ENCODE measurements around the gene ITGB3BP.
"Not testable (repeated sequence)": the region's sequence is repeated elsewhere in the genome, so short reads cannot be mapped to it uniquely, and the experiment has no call there.

ITGB3BP gene

DNA sequence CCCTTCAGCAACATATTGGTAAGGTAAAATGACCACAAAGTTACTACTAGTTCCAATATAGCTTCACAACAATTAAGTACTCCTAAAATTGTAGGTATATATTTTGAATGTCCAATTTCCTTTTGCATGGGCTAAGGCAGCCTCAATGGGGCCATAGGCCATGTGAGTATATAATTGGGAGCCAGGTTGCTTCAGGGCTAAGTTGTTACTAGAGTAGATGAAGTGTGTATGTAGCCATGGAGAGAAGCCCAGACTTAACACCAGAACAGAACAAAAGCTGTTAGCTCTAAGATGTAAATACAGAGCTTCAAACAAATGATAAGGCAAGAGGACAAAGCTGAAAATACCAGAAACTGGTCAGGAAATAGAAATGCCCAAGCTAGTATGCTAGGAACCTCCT lies 16.2 kb downstream of the ITGB3BP start:
- DNase-seq (ENCODE audit: low read depth): no peak

DNA sequence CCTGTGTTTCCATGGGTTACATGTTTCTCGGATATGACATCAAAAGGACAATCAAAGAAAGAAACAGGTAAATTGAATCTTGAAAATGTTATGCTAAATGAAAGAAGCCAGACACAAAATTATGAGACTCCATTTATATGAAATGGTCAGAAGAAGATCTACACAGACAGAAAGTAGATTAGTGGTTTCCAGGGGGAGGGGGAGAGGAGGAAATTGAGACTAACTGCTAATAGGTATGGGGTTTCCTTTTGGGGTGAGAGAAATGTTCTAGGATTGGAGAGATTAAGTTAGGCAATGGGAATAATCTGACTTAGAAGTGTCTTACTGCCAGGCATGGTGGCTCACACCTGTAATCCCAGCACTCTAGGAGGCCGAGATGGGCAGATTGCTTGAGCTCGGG lies 21.8 kb downstream of the ITGB3BP start:
- no peak for DNase-seq (ENCODE audit: low read depth)

DNA sequence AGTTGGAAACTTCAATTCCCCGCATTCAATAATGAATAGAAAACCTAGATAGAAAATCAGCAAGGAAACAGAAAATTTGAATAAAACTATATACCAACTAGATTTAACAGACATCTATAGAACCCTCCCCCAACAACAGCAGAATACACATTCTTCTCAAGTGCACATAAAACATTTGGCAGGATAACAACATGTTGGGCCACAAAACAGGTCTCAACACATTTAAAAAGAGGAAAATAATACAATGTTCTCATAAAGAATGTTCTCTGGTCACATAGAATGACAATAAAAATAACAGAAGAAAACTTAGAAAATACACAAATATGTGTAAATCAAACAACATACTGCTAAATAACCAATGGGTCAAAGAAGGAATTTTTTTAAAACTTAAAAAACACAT lies 24.9 kb downstream of the ITGB3BP start:
- DNase-seq (ENCODE audit: low read depth): no peak

DNA sequence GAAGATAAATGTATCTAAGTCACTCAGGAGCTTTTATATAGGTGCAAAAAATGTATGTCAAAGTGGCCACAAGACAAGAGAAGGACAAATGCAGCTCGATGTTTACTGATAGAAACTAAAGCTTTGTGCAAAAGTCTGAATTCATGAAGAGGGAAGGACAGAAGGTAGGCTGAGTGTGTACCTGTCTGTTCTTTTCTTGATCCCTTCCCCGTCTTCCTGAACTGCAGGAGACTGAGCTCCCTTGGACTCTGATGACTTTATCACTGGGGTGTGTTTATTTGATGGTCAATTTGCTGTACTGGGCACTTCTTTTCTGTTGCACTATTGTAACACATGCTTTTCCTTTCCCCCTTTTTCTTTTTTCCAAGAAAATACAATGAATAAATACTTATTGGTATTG lies 25.4 kb downstream of the ITGB3BP start:
- no peak for DNase-seq (ENCODE audit: low read depth)

DNA sequence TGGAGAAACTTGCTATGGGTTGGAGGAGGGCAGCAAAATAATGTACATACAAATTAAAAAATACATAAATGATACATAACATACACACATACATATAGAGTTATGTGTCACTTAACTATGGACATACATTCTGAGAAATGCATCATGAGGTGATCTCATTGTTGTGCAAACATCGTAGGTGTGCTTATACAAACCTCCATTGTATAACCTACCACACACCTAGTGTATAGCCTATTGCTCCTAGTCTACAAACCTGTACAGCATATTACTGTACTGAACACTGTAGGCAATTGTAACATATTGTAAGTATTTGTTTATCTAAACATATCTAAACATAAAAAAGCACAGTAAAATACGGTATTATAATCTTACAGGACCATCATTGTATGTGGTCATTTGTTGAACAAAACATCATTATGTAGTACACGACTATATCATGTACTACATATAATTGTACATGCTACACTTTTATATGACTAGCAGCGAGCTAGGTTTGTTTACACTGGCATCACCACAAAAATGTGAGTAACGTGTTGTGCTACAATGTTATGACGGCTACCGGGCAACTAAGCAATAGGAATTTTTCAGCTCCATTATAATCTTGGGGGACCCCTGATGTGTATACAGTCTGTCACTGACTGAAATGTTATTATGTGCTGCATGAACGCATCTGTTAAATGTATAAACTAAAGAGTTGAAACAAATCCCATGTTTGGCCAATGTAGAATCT lies 35.5 kb downstream of the ITGB3BP start:
- no peak for DNase-seq (ENCODE audit: low read depth)

DNA sequence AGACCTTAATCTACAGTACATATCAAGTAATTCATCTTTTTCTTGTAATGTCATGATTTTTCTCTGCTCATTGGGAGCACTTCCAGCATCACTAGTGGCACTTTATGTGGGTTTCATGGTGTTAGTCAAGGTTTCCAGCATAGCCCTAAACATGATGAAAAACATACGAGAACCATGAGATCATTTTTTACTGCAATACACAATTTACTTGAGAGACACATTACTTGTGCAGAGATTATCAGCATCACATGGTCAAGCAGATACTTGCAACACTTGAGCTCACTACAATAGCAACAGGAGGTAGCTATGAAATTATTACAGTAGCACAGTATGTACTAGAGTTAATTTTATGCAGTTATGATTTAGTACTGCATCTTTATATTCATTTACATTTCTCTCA lies 36.4 kb downstream of the ITGB3BP start:
- DNase-seq (ENCODE audit: low read depth): no peak

DNA sequence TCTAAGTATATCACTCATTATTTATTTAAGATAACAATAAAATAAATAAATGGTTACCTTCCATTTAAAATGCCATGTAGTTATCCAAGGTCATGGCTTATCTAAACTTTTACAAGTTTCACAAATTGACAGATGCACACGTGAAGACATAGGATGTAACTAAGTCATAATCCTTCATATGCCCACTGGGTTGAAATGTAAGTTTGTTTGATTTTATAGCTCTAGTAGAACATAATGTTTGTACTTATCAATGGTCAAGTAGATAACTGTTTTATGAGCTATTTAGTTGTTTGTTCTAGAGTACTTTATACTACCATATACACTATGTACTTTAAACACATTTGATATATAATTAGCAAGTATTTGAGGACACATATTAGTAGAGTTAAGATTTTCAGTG lies 43.0 kb downstream of the ITGB3BP start:
- no peak for DNase-seq (ENCODE audit: low read depth)

DNA sequence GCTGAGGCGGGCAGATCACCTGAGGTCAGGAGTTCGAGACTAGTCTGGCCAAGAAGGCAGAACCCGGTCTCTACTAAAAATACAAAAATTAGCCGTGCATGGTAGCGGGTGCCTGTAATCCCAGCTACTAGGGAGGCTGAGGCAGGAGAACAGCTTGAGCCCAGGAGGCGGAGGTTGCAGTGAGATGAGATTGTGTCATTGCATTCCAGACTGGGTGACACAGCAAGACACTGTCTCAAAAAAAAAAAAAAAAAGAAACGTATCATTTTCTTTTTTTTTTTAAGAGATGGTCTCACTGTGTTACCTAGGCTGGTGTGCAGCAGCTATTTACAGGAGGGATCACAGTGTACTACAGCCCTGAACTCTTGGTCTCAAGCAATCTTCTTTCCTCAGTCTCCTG lies 47.3 kb downstream of the ITGB3BP start:
- DNase-seq (ENCODE audit: low read depth): no peak

DNA sequence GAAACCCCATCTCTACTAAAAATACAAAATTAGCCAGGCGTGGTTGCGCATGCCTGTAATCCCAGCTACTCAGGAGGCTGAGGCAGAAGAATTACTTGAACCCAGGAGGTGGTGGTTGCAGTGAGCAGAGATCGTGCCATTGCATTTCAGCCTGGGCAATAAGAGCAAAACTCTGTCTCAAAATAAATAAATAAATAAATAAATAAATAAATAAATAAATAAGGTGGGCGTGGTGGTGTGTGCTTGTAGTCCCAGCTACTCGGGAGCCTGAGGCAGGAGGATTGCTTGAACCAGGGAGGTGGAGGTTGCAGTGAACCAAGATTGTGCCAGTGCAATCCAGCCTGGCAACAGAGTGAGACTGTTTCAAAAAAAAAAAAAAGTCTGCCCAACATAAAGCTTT lies 54.3 kb downstream of the ITGB3BP start:
- not testable (repeated sequence) for DNase-seq (ENCODE audit: low read depth)

DNA sequence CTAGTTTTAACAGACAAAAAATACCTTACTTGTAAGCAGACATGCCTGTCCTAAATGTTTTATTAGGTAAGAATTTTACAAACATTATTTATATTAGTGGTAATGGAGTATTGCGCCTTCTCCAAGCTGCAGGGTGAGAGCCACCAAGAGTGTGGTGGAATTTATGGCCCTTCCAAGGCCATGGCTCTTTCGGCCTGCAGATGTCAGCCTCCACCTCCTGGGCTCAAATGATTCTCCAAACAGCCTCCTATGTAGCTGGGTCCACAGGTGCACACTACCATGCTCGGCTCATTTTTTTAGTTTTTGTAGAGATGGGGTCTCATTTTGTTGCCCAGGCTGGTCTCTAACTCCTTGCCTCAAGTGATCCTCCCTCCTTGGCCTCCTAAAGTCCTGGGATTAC lies 56.3 kb downstream of the ITGB3BP start:
- DNase-seq (ENCODE audit: low read depth): no peak

DNA sequence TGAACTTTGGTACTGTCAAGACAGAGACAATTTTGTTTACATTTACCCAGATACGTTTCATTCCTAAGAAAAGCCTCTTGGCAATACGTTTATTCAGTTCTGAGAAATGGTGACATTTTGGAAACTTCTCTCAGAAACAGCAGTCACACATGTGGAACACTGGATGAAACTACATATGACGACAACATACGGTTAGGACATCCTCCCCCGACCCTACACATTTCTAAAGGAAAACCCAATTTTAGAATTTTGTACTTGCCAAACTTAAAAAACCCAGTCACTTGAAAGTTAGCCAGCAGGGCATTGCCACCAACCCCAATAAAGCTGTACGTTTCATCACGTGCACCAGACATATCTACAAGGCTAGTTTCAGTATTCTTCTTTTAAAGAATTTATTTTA lies 56.8 kb downstream of the ITGB3BP start:
- DNase-seq (ENCODE audit: low read depth): no peak

DNA sequence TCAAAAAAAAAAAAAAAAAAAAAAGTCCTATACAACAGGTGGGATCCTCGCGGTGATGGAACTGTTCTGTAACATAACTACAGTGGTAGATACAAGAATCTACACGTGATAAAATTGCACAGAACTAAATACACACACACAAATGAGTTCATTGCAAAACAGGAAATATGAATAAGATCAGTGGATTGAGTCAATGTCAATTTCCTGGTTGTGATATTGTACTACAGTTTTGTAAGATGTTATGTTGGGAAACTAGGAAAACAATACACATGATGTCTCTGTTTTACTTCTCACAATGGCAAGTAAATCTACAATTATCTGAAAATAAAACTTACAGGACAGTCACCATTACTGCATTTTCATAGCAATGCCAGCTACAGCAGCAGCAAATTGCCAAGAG lies 59.8 kb downstream of the ITGB3BP start:
- no peak for DNase-seq (ENCODE audit: low read depth)

DNA sequence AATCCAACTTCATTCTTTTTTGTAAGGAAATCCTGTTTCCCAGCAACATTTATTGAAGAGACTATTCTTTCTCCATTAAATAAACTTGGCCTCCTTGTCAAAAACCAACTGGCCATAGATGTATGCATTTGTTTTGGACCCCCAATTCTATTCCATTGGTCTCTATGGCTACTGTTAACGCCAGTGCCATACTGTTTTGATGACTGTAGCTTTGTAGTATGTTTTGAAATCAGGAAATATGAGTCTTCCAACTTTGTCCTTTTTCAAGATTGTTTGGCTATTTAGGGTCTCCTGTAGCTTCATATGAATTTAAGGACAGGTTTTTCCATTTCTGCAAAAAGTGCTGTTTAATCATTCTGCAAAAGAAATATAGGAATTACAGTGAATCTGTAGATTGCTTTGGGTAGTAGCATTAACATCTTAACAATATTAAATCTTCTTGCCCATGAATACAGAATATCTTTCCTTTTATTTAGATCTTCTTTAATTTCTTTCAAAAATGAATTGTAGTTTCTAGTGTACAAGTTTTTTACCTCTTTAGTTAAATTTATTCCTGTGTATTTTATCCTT lies 61.3 kb downstream of the ITGB3BP start:
- no peak for DNase-seq (ENCODE audit: low read depth)

DNA sequence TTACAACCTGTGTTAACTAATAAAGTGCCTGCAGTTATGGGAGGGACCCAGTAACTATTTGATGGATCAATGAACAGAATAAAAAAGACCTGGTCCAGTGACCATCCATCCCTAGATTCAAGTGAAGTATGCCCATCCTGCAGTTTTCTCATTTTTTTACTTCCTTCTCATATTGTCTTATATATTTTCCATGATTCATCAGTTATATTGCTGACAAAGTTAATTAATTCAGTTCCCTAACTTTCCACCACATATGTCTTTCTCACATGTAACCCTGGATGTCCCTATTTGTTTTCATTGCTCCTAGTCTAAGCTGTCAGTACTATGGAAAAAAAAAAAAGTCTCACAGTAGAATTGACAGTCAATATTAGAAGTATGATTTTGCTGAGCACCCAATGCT lies 64.3 kb downstream of the ITGB3BP start:
- no peak for DNase-seq (ENCODE audit: low read depth)

DNA sequence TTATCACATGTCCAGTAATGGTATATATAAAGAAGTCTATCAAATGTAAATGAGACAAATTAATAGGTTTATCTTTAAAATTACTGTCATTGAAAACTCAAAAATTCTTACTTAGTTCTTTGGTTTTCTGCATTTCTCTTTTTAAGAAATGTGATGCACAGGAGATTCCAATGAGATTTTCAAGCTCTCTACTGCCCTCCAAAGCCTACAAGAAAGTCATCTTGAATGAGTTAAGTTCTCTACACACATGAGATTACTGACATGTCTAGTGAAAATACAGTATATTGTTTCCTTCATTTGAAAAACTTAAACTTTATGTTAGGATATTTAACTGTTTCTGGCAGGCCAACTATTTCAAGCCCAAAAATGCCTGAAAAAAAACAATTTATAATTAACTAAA lies 68.8 kb downstream of the ITGB3BP start:
- no peak for DNase-seq (ENCODE audit: low read depth)

DNA sequence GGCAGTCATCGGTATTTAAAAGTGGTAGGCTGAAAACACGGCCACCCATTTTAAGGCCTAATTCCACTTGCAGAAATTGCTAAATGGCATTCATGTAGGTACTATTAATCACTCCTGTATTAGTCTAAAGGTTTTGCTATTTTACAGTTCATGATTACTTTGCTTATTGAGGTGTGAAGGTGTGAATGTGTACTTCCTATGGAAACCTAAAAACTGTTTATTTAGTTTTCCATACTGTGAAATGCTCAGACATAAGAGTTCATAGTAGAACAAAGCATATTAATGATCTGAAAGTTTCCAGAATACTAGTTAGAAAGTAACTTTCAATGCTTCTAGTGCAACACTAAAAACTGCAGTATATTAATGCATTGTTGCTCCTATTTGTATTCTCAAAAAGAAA lies 69.8 kb downstream of the ITGB3BP start:
- DNase-seq (ENCODE audit: low read depth): no peak

DNA sequence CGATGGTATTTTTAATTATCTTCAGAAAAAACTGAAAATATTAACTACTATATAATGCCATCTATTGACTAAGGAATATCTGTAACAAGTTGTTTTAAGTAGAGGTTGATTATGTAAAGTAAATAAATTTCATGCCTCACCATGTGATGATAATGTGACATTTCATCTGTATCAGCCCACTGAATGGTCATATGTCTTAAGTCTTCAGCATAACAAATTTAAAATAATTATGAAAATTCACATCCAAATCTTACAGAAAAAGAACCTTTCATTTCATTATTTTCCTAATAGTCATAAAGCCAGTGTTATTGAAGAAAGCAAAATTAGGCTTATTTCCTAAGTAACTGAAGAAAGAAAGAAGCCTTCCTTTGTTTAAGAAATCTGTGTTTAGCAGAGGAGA lies 72.6 kb downstream of the ITGB3BP start:
- DNase-seq (ENCODE audit: low read depth): no peak

DNA sequence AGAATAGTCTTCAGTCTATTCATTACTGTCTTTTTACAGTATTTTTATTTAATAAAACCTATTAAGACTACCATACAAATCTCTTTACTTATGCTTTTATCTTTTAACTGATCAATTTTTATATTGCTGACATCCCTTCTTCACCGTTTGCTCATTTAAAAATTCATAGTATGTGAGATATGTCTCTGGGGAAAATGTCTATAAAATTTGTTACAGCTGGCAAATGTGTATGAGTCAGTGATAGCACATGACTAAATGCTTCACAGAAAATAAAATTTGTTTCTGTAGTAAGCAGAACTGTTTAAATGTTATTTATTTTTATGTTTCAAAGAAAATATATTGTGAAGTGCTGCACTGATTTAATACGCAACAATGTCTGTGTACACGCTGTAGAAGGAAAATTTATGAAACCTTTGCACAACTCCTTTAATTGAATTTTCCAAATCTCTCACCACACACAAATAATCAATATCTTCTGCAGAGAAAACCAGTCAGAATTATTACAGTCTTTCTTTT lies 74.2 kb downstream of the ITGB3BP start:
- DNase-seq (ENCODE audit: low read depth): no peak

DNA sequence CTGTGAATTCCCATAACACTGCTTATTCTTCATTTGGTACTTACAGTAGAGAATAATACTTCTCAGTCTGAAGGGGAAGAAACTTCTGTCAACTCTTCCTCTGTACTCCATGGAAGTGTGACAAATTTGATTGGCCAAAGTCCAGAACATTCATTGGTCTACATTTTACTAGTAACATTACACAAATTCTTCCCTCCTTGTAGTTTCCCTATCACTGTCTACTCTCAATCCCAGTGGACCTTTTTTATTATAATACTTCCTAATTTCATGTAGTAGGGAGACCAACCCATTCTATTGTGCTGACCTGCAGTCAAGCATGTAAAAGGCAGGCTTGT lies 80.9 kb downstream of the ITGB3BP start:
- no peak for DNase-seq (ENCODE audit: low read depth)

DNA sequence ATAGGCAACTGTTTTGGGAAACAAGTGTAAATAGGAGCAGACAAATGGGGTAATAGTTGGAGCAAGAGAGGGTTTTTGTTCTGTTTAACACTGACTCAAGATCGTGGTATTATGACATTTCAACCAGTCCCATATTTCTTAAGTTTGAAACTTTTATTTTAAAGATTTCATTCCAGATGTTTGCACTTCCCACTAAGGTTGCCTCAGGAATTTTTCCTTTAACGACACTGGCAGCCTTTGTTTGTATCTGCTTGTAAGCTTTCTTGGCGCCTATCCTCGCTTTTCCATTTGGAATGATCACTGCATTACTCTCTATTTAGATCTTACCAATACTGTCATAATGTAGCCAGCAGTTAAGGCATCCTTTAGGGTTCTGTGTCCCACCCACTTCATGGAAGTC lies 87.9 kb downstream of the ITGB3BP start:
- no peak for DNase-seq (ENCODE audit: low read depth)

DNA sequence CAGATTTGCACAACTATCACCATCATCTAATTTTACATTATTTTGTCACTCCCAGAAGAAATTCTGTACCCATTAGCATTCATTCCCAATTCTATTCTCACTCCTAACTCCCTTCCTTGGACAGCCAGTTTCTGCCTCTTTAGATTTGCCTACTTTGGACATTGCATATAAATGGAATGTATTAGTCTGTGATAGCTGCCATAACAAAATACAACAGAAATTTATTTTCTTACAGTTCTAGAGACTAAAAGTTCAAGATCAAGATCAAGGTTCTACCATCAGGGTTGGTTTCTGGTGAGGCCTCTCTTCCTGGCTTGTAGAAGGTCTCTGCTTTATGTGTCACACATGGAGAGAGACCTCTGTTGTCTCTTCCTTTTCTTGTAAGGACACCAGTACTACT lies 93.7 kb downstream of the ITGB3BP start:
- no peak for DNase-seq (ENCODE audit: low read depth)

DNA sequence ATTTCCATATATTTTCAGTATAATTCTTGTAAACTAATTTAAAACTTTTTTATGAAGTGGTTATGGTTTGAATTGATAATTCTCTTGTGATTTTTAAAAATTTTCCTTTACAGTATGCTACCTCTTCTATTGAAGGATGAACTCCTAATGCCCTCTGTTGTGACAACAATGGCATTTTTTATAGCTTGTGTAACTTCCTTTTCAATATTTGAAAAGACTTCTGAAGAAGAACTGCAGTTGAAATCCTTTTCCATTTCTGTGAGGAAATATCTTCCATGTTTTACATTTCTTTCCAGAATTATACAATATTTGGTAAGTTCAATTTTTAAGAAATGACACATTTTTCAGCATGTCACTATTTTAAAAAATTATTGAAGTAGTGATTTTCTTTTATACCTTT lies 94.2 kb downstream of the ITGB3BP start:
- DNase-seq (ENCODE audit: low read depth): no peak

DNA sequence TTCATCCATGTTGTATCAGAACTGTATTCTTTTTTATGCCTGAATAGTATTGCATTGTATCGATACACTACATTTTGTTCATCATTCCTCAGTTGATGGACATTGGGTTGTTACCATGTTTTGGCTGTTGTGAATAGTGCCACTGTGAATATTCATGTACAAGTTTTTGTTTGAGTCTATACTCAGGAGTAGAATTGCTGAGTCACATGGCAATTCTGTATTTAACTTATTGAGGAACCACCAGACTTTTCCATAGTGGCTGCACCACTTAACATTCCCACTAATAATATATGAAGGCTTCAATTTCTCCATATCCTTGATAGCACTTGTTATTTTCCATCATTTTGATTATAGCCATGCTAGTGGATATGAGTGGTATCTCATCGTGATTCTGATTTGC lies 99.4 kb downstream of the ITGB3BP start:
- DNase-seq (ENCODE audit: low read depth): no peak

DNA sequence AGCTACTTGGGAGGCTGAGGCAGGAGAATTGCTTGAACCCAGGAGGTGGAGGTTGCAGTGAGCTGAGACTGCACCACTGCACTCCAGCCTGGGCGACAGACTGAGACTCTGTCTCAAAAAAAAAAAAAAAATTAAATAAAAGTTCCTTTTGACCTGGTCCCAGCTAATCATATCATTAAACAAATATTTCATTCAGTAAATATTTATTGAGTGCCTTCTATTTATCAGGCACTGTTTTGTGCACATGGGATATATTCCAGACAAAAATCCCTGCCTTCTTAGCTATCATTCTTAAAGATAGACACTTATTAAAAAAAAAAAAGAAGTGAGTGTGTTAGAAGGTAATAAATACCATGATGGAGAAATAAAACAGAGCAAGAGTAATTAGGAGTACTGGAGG lies 102.3 kb downstream of the ITGB3BP start:
- DNase-seq (ENCODE audit: low read depth): not testable (repeated sequence)

Data from activated T-helper 9 cell treated with anti-CD3 and anti-CD28 coated beads, Interleukin-2, amount 50 U/mL, for 16 hours (primary cell).